Breast epithelium (tissue), 3 donors: Measurements from ENCODE around the gene ZSWIM1.

Source experiments
- CTCF ChIP-seq, 3 donors: fragments of 450-650 bp; IDR thresholded peaks; one replicate each; pipeline ENCODE4 v1.5.1; 2016 to 2017; ENCODE audit warnings: antibody characterized with exemption in 3 of 3, mild to moderate bottlenecking in 3 of 3, moderate library complexity in 3 of 3
- POLR2A ChIP-seq: fragments of 450-650 bp; IDR thresholded peaks from one replicate; pipeline ENCODE4 v1.6.1; 2016; ENCODE audit warnings: antibody characterized with exemption, mild to moderate bottlenecking, moderate library complexity

GRCh38 chr20:45909817-45910669 lies 29.0 kb downstream of the ZSWIM1 start:
- TF ChIP-seq CTCF (IDR thresholded peaks at IDR 0.05) (no peak), POLR2A (no peak)
